Activated CD4-positive, alpha-beta T cell treated with anti-CD3 and anti-CD28 coated beads, Interleukin-2, amount 50 U/mL, for 48 hours (primary cell): ENCODE data around the gene NEU1.
"Not testable (repeated sequence)": the region's sequence is repeated elsewhere in the genome, so short reads cannot be mapped to it uniquely, and the experiment has no call there.

Experiments used
- DNase-seq, 2 experiments: peaks; one replicate each; pipeline ENCODE4 v3.0.0-alpha.2; 2020

The NEU1 gene

DNA sequence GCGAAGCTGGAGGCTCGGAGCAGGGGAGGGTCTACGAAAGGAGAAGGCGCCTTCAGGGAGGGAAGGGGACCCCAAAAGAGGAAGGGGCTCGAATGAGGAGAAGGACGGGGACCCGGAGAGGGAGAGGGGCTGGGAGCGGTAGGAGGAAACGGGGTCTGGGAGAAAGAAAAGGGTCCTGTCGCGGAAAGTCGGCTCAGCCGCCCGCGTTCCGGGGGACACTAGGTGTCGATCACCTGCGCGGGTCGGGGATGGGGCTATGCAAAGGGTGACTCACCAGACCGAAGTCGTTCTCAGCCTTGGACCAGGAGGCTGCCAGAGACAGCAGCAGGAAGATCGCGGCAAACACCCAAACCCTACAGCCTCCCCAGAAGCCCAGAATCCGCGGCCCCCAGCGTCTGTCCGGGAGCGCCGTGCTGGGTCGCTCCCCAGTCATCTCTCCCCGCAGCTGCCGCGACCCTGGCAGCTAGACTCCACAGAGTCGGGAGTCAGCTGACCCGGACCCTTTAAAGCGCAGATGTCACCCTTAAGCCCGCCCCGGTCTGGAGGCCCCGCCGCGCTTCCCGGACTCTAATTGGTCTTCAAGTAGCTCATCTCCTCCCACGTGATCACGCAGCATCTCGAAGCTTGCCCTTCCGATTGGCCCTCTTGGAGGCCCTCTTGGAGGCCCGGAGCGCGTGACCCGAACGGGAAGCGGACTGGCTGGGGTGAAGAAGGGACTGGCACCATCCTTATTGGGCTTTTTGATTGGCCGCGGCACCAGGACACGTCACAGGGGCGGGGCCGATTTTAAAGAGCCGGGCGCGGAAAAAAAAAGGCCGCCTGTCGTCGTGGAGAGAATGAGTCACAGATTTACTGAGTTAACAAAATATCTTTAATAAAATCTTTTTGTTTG, at the start of gene NEU1:
Gene NEU1, minus strand, starts transcription at position 478 of the 892 bp plus-strand sequence. Its CDS starts 45 bp downstream, at position 433.
- peak; percentile 98 to 99 for DNase-seq

DNA sequence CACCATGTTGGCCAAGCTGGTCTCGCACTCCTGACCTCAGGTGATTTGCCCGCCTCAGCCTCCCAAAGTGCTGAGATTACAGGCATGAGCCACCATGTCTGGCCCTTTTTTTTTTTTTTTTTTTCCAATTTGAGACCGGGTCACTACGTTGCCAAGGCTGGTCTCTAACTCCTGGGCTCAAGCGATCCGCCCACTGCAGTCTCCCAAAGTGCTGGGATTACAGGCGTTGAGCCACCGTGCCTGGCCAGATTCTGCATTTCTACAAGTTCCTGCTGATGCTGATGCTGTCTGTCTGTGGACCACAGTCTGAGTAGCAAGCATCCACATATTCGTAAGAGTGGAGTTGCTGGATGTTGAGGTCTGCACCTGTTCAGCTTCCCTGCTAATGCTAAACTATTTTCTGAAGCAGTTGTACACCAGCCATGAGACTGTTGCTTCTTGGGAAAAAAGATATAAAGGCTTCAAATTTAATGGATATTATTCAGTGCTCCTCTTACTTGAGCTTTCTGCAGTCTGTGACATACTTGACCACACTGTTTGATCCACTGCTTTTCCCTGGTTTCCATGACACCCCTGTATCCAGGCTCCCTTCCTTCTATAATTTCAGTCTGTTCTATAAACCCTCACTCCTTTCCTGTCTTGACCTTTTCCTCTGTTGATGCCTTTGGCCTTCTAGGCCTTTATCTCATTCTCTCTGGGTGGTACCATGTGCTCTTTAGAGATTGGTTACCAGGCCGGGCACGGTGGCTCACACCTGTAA, 49.4 kb upstream of the NEU1 start:
- DNase-seq, result no peak

DNA sequence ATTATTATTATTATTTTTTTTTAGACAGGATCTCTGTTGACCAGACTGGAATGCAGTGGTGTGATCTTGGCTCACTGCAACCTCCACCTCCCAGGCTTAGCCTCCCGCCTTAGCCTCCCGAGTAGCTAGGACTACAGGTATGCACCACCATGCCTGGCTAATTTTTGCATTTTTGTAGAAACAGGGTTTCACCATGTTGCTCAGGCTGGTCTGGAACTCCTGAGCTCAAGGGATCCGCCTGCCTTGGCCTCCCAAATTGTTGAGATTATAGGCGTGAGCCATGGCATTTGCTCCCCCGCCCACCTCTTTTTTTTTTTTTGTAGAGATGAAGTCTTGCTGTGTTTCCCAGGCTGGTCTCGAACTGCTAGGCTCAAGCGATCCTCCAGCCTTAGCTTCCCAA, 46.7 kb upstream of the NEU1 start:
- not testable (repeated sequence) for DNase-seq

DNA sequence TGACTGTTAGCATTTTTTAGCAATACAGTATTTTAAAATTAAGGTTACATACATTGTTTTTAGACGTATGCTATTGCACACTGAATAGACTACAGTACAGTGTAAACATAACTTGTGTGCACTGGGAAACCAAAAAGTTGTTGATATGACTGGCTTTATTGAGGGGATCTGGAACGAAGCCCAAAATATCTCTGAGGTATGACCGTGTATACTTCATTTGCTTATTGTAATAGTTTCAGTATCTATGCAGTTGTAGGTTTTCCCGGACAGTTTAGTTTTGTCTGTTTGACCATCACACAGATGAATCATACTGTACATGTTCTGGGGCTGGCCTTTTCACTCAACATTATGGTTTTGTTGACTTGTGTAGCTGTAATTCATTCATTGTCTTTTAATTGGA, 46.2 kb upstream of the NEU1 start:
- no peak for DNase-seq

DNA sequence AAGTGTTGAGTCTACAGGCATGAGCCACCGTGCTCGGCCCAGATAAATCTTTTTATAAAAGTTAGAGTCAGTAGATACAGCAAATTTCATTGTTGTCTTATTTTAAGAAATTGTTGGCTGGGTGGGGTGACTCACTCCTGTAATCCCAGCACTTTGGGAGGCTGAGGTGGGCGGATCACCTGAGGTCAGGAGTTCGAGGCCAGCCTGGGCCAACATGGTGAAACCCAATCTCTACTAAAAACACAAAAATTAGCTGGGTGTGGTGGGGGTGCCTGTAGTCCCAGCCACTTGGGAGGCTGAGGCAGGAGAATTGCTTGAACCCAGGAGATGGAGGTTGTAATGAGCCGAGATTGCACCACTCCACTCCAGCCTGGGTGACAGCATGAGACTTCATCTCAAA, 45.6 kb upstream of the NEU1 start:
- not testable (repeated sequence) for DNase-seq

DNA sequence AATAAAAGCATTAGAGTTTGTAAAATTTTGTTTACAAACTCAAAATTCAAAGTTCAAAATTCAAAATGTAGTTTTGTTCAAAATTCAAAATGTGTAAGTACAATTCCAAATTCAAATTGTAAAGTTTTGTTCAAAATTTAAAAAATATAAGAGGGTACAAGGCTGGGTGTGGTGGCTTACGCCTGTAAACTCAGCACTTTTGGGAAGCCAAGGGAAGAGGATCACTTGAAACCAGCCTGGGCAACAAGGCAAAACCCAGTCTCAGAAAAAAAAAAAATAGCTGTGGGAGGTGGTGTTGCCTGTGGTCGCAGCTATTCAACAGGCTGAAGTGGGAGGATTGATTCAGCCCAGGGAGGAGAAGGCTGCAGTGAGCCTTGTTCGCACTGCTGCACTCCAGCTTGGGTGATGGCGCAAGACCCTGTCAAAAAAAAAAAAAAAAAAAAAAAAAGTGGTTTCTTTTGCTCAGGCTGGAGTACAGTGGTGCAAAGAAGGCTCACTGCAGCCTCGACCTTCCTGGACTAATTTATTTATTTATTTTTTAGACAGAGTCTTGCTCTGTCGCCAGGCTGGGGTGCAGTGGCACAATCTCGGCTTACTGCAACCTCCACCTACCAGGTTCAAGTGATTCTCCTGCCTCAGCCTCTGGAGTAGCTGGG, 44.7 kb upstream of the NEU1 start:
- DNase-seq, result no peak

DNA sequence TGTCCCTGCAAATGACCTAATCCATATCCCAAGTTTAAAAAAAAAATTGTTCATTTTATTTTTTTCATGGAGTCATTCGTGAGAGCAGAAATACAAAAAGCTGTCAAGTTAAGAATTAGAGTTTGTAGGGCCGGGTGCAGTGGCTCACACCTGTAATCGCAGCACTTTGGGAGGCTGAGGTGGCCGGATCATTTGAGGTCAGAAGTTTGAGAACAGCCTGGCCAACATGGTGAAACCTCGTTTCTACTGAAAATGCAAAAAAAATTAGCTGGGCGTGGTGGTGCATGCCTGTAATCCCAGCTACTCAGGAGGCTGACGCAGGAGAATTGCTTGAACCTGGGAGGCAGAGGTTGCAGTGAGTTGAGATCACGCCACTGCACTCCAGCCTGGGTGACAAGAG, 44.1 kb upstream of the NEU1 start:
- DNase-seq, result not testable (repeated sequence)

DNA sequence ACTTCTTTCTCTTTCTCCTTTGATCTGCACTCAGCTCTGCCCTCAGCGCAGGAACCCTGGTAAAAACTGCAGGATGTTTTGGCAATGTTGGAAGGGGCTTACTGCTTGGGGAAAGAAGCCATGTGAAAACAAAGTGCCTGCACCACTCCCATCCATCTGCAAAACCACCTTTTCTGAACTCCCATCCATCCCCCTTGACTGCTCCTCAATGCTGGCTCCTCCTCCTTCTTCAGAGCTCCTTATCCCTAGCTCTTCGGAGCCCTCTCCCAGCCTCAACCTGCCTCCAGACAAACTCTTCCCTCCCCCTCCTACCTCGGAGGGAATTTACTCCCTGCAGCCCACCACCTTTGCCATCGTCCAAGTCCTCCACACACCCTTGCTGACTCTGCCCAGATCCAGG, 43.5 kb upstream of the NEU1 start:
- DNase-seq, result no peak

DNA sequence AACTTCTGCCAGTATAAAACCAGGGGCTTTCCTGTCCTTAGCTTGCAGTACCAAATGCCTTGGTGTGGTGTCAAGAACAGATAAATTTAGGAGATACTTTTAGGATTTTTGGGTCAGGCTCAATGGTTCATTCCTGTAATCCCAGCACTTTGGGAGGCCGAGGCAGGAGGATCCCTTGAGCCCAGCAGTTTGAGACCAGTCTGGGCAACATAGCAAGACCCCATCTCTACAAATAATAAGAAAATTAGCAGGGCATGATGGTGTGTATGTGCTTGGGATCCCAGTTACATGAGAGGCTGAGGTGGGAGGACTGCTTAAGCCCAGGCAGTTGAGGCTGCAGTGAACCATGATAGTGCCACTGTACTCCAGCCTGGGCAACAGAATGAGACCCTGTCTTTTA, 42.4 kb upstream of the NEU1 start:
- no peak for DNase-seq

DNA sequence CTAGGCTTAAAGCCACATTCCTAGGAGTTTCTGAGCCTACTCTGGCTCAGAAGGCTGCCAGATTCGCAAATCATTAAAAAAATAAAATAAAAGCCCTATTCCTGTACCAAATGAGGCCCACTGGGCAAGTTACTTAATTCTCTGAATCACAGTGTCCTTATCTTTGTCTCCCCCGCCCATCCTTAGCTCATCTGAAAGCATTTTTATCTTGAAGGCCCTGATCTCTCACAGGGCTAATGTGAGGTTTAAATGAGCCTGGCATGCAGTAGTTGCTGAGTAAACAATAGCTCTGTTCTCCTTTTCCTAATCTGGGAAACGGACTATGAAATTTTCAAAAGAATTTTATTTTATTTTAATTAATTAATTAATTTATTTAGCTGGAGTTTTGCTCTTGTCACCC, 41.3 kb upstream of the NEU1 start:
- no peak for DNase-seq

DNA sequence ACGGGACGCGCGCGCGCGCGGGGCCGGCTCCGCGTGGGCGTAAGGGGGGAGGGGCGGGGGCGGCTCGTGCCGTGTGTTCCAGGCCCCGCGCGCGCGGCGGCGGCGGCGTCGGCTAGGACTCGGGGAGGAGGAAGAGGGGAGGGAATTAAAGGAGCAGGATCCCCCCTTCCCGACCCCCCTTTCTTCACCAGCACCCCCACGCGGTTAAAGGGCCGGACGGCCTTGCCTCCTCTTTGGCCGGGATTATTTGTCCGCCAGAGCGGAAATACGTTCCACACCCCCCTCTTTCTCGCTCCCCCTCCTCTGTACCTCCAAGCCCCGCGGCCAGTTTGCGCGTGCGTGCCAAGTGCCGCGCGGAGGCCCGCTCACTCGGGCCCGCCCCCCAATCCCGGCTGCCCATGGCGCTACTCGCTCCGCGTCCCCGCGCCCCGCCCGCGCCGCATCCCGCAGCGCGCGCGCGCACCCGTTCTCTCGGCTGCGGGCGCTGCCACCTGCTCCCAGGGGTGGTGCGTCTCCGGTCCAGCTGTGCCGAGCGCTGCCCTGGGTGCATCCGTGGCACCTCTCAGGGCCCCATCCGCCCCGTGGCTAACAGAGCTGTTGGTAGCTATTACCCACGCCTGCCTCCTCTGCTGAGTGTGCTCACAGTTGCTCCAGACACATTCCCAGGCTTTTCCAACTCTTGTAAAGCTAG, 39.5 kb upstream of the NEU1 start, which contains the start of gene ZBTB12:
Gene ZBTB12, minus strand, starts transcription at position 134 of the 691 bp plus-strand sequence. CDS start 781 bp downstream, outside the sequence.
- DNase-seq, result peak; percentile 85 to 88

DNA sequence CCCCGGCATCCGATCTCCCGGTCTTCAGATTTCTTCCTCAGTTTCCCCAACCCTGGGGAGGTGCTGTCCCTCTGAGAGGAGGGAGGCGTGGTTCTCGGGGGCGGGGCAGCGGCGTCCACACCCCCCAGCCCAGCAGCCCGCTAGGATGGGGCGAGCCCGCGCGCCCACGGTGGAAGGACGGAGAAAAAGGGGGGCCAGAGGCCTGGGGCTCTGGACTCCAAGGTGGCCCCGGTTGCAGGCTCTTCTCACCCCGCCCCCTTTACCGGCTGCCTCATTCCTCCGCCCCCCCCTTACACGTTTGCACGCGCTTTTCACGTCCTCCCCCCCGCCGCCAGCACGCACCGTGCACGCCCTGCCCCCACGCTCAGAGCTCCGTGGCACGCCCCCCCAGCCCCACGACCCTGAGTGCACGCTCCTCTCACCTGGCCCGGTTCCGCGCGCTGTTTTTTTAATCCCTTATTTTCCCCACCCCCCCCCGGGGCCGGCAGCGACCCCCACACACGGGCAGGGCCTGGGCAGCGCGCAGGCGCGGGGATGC, 38.9 kb upstream of the NEU1 start:
- peak; percentile 65 to 72 for DNase-seq

DNA sequence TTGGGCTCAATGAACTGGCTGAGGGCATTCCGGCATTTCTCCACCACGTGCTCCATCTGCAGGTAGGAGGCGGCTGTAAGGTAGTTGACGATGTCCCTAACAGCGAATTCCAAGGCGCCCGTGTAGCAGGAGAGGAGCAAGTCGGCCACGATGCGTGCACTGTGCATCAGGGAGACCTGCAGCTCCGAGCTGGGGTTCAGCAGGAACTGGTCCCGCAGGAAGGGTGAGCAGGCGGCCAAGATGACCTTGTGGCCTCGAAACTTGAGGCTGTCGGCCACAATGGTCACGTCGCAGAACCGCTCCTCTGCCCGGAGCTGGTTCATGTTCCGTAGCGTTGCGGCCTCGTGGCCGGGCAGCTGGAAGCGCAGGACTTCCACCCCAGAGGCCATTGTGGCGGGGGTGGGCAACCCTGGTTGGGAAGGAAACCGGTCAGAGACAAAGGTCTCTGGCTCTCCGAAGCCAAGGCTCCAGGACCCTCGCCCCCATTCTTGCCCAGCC, 38.3 kb upstream of the NEU1 start:
- DNase-seq, result no peak

DNA sequence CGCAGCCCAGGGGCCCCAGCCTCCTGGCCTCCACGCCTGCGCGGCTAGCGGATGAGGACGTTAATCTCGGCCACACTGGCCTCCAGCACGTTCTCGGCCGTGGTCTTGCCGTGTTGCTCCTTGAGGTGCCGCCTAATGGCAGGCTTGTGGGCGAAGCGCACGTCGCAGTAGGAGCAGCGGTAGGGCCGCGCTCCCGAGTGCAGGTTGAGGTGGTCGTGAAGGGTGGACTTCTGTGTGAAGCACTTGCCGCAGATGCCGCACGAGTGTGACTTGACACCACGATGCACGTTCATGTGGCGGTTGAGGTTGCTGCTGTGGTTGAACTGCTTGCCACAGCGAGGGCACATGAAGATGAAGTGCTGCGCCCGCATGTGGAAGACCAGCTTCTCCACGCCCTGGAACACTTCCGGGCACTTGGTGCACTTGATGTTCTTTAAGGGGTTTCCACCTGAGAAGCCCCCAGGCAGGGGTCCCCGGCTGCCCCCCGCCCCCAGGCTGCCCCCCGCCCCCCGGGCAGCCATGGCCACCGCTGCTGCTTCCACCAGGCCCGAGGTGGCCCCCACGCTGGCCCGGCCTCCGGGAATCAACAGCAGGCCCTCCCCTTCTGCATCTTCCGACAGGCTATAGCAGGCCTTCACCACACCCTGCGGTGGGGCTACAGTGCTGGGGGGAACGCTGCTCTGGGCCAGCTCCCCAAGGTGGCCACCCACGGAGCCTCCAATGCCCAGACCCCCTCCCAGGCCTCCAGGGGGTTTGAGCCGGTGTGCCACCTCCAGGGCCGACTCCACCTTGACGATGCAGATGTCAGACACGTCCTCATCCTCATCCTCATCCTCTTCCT, 37.5 kb upstream of the NEU1 start:
- no peak for DNase-seq

DNA sequence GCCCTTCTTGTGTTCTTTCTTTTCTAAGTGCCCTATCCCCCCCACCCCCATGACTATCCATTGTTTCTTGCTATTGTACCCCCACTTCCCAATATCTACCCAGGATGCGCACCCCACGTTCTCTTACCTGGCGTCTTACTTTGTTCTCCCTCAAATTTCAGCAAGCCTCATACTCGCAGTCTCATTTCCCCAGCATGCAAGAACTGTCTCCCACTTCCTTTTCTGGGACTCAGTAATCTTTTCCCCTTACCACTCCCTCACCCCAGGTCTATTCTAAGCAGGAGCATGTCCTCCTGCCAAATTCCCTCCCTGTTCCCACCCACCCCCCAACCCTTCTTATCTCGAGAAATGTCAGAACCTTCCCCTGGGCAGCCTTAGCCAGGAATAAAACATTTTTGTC, 36.6 kb upstream of the NEU1 start:
- DNase-seq, result no peak

DNA sequence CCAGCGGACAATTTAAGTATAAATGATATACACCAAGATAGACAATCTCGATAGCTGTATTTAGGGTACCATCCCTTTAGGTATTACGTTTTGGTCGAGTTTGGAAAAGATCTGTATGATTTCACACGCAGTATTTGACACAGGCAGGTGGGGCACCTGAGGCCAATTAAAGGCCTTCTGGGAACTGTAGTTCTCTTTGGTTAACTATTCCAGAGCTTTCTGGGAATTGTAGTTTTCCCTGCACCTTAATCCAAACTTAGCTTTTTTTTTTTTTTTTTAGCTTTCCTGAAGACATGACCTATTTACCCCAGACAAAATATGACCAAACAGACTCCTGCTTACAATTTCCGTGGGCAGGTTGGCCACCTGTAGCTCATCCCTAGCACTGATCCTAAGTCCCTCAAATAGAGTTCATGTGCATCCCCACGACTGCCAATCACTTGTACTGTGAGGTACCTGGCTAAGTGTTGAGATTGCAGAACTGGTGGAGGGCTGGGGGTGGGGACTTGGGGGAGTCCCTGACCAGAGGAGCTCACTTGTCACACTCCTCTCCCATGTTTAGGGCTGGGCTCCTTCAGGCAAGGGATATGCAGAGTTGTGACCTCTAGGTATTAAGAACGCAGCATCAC, 35.9 kb upstream of the NEU1 start:
- DNase-seq, result peak in 1 of 2 experiments; percentile 32

DNA sequence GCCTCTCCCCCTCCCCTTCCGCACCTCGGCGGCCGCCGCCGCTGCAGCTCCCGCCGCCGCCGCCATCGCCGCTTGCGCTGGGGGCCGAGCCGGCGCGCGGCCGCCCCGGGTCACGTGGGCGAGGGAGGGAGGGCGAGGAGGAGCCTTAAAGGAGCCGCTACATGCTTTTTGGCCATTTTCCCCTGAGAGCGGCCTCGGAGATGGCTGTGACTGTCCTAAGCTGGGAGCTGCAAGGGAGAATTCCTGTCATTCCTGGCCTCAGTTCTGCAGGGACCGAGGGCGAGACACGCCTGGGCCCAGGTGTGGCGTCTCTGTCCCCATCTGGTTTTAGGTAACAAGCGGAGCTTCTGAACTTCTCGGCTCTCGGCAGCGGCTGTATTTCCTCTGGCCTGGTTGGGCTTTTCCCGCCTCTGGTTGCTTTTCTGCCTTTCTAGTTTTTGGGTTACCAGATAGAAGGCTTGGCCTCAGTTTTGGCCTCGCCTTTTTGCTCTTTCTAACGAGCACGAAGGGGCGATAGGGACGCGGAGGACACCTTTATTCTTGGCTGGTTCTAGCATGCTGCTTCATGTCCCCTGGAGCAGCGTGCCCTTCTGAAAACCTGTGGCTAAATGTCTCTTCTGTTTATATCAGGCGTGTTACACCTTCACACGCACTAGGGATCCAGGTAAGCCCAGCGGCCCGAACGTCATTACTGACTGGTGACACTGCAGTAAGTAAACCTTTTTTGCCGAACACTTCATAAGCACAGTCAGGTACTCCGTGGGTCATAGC, 35.2 kb upstream of the NEU1 start, which contains the start of gene EHMT2:
Gene EHMT2, minus strand, starts transcription at position 87 of the 771 bp plus-strand sequence. Its CDS starts 21 bp downstream, at position 66.
- DNase-seq, result peak; percentile 83 to 86

DNA sequence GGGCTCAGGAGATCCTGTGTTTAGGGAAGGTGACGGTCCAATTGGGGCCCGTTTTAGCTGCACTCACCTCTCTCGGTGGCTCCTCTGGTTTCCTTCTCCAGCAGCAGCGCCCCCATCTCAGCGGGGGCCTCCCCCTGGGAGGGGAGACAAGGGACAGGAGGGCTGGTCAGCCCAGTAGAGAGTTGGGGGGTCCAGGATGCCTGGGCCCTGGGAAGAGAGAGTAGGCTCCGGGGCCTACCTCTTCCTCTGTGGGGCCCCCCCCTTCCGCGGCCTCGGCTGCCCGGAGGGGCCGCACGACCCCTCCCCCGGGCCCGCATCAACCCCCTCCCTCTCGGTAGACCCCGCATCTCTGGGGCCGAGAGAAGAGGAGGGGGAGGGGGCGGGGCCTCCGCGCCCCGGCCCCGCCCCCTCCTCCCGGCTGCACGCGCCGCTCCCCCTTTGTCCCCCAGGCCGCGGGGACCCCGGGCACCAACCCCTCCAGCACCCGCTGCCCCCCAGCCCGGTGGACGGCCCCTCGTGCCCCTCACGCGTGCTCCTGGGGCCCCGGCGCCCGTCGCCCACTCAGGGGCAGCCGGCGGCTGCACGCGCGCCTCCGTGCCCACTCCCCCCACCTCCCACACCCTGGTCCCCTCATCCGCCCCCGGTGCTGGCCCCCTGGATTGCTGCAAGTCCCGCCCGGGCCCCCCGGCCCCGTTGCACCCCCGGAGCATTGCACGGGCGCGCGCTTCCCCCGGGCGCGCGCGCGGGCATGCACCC, 34.4 kb upstream of the NEU1 start:
- DNase-seq, result no peak

DNA sequence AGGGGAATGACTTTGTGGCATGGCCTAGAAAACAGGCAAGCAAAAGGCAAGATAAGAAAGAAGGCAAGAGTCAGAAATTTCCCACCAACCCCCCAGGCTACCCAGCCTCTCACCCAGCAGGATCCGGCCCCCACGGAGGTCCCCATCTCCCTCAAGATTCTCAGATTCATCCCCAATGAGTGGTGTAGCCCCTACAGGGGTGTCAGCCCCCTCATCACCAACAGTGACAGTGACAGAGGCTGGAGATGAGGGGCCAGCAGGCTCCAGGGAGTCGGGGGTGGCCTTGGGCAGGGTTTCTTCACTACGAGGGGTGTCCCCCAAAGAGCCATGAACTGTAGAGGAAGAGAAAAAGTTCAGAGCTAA, 33.9 kb upstream of the NEU1 start:
- DNase-seq, result no peak
